Stimulated activated CD8-positive, alpha-beta memory T cell treated with anti-CD3 and anti-CD28 coated beads, Interleukin-7, amount 100 ng/mL, for 48 hours (primary cell): ENCODE results near the gene TMEM184A.

Source experiments
- DNase-seq, 2 donors: peaks; one replicate each; pipeline ENCODE4 v3.0.0-alpha.2; 2020; ENCODE audit warnings: low read depth in 1 of 2; ENCODE audit errors: extremely low read depth in 1 of 2

Gene TMEM184A

GRCh38 chr7:1553512-1554210, 2.3 kb downstream of the TMEM184A start:
- DNase-seq, result no peak

GRCh38 chr7:1552200-1552599, 3.8 kb downstream of the TMEM184A start:
- no peak for DNase-seq

GRCh38 chr7:1550846-1551155, 5.2 kb downstream of the TMEM184A start:
- DNase-seq, result no peak

- DNase-seq, result no peak
These were observed 5.8 kb downstream of the TMEM184A start for GRCh38 chr7:1550005-1550845.

- no peak for DNase-seq
These were observed 6.5 kb downstream of the TMEM184A start for GRCh38 chr7:1549357-1550004.

- no peak for DNase-seq
These were observed 7.1 kb downstream of the TMEM184A start for GRCh38 chr7:1548944-1549343.

- DNase-seq, result no peak
These were observed 7.6 kb downstream of the TMEM184A start for GRCh38 chr7:1548438-1548831.

GRCh38 chr7:1547777-1548437, 8.1 kb downstream of the TMEM184A start:
- DNase-seq, result no peak

GRCh38 chr7:1546909-1547776, 8.9 kb downstream of the TMEM184A start:
- DNase-seq, result no peak

GRCh38 chr7:1546274-1546908, 9.6 kb downstream of the TMEM184A start:
- no peak for DNase-seq

- DNase-seq, result no peak
These were observed 10.4 kb downstream of the TMEM184A start for GRCh38 chr7:1545417-1546246.

- DNase-seq, result no peak
These were observed 11.0 kb downstream of the TMEM184A start for GRCh38 chr7:1544896-1545416.

- DNase-seq, result no peak
These were observed 11.7 kb downstream of the TMEM184A start for GRCh38 chr7:1544178-1544895.

- DNase-seq, result no peak
These were observed 12.2 kb downstream of the TMEM184A start for GRCh38 chr7:1543826-1544177.

- DNase-seq, result no peak
These were observed 12.9 kb downstream of the TMEM184A start for GRCh38 chr7:1542841-1543747.

- no peak for DNase-seq
These were observed 13.7 kb downstream of the TMEM184A start for GRCh38 chr7:1542329-1542728.

GRCh38 chr7:1541431-1542162, 14.4 kb downstream of the TMEM184A start:
- DNase-seq, result no peak
